ENCODE data around the gene TAP1.

The TAP1 gene

DNA sequence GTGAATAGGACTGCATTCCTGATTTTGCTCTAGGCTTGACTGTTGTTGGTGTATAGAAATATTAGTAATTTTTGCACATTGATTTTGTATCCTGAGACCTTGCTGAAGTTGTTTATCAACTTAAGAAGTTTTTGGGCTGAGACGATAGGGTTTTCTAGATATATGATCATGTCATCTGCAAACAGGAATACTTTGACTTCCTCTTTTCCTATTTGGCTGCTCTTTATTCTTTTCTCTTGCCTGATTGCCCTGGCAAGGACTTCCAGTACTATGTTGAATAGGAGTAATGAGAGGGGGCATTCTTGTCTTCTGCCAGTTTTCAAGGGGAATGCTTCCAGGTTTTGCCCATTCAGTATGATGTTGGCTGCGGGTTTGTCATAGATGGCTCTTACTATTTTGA is 50.1 kb downstream of the TAP1 start:
- TF ChIP-seq, protein P1, sequence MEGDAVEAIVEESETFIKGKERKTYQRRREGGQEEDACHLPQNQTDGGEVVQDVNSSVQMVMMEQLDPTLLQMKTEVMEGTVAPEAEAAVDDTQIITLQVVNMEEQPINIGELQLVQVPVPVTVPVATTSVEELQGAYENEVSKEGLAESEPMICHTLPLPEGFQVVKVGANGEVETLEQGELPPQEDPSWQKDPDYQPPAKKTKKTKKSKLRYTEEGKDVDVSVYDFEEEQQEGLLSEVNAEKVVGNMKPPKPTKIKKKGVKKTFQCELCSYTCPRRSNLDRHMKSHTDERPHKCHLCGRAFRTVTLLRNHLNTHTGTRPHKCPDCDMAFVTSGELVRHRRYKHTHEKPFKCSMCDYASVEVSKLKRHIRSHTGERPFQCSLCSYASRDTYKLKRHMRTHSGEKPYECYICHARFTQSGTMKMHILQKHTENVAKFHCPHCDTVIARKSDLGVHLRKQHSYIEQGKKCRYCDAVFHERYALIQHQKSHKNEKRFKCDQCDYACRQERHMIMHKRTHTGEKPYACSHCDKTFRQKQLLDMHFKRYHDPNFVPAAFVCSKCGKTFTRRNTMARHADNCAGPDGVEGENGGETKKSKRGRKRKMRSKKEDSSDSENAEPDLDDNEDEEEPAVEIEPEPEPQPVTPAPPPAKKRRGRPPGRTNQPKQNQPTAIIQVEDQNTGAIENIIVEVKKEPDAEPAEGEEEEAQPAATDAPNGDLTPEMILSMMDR (IDR thresholded peaks at IDR 0.05; ENCODE audit: low read depth, low read length, poor library complexity, severe bottlenecking), result no peak
- no peak for TF ChIP-seq EZH2phosphoT487 (IDR thresholded peaks at IDR 0.05; ENCODE audit: borderline replicate concordance, low read length)
- H3K4me3 ChIP-seq (ENCODE audit: low read length), result no peak overlapping the region
- H3K27me3 ChIP-seq (ENCODE audit: control insufficient read depth, low read length), result no peaks in the 10 kb centered on the region
- peaks cover 7% of the 10 kb centered on the region for H3K36me3 ChIP-seq (ENCODE audit: control insufficient read depth, low read length)
- no peak overlapping the region for H3K27ac ChIP-seq (ENCODE audit: low read depth, low read length)
- H3K9me2 ChIP-seq (replicated peaks; ENCODE audit: control insufficient read depth, low read length), result no peaks in the 10 kb centered on the region
- H3K4me2 ChIP-seq (ENCODE audit: low read length), result no peak overlapping the region
- no peaks in the 10 kb centered on the region for H3K79me2 ChIP-seq (ENCODE audit: control insufficient read depth, low read length)
- peaks cover 30% of the 10 kb centered on the region for H3K4me1 ChIP-seq (ENCODE audit: control insufficient read depth, low read length)
- peaks cover 2% of the 10 kb centered on the region; the same call in 1 of the 2 replicates for H3K9me3 ChIP-seq (ENCODE audit: control insufficient read depth, insufficient read depth, low read length)
- H4K20me1 ChIP-seq (ENCODE audit: control insufficient read depth, insufficient read depth, low read depth, low read length), result no peaks in the 10 kb centered on the region
- no peaks in the 10 kb centered on the region for H3F3A ChIP-seq (ENCODE audit: control insufficient read depth, insufficient read depth)

DNA sequence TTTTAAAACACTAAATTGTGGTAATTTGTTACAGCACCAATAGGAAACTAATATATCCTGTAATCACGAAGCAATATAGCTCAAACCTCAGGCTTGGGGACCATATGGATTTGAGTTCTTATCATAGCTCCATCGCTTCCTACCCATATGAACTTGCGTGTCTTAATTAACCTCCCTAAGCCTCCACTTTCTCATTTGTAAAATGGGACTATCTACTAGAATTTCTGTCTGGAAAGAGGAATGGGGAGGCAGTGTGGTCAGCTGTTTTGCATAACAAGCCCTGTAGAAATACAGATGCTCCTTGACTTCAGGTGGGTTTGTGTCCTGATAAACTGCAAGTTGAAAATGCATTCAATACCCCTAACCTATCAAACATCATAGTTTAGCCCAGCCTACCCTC is 53.8 kb downstream of the TAP1 start:
- no peaks in the 10 kb centered on the region for H3K9me2 ChIP-seq (replicated peaks; ENCODE audit: control insufficient read depth, low read length)
- H4K20me1 ChIP-seq (ENCODE audit: control insufficient read depth, insufficient read depth, low read depth, low read length), result no peaks in the 10 kb centered on the region
- TF ChIP-seq EZH2phosphoT487 (IDR thresholded peaks at IDR 0.05; ENCODE audit: borderline replicate concordance, low read length), result no peak
- TF ChIP-seq, protein P1 (IDR thresholded peaks at IDR 0.05; ENCODE audit: low read depth, low read length, poor library complexity, severe bottlenecking), result no peak

DNA sequence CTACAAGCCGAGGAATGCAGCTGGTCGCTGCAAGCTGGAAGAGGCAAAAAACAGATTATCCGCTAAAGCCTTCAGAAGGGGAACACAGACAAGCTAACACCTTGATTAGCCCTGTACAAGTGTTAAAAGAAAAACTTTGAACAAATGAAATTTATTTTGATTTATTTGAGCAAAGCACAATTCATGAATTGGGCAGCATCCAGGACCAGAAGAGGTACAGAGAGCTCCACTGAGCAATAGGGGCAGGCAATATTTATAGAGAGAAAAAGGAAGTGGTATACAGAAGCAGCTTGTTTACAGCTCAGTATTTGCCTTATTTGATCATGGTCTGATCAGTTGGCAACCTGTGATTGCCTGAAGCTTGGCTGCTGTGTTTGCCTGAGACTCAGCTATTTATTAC is 54.3 kb downstream of the TAP1 start:
- H3K4me1 ChIP-seq (ENCODE audit: control insufficient read depth, low read length), result peaks cover 54% of the 10 kb centered on the region
- no peaks in the 10 kb centered on the region for H4K20me1 ChIP-seq (ENCODE audit: control insufficient read depth, insufficient read depth, low read depth, low read length)
- peak overlapping the region; percentile 54 for H3K27ac ChIP-seq (ENCODE audit: low read depth, low read length)
- no peaks in the 10 kb centered on the region for H3K36me3 ChIP-seq (ENCODE audit: control insufficient read depth, low read length)
- TF ChIP-seq EZH2phosphoT487 (IDR thresholded peaks at IDR 0.05; ENCODE audit: borderline replicate concordance, low read length), result no peak
- TF ChIP-seq, protein P1 (IDR thresholded peaks at IDR 0.05; ENCODE audit: low read depth, low read length, poor library complexity, severe bottlenecking), result no peak
- no peaks in the 10 kb centered on the region for H3K79me2 ChIP-seq (ENCODE audit: control insufficient read depth, low read length)
- peak overlapping the region; percentile 49 for H3K4me2 ChIP-seq (ENCODE audit: low read length)
- H3K4me3 ChIP-seq (ENCODE audit: low read length), result peak overlapping the region; percentile 42
- H3F3A ChIP-seq (ENCODE audit: control insufficient read depth, insufficient read depth), result no peaks in the 10 kb centered on the region
- peaks cover 5% of the 10 kb centered on the region; the same call in 1 of the 2 replicates for H3K9me3 ChIP-seq (ENCODE audit: control insufficient read depth, insufficient read depth, low read length)
- H3K9me2 ChIP-seq (replicated peaks; ENCODE audit: control insufficient read depth, low read length), result no peaks in the 10 kb centered on the region
- no peaks in the 10 kb centered on the region for H3K27me3 ChIP-seq (ENCODE audit: control insufficient read depth, low read length)

More for the DNA sequence above, 53.8 kb downstream of the TAP1 start:
- no peaks in the 10 kb centered on the region for H3K79me2 ChIP-seq (ENCODE audit: control insufficient read depth, low read length)
- H3F3A ChIP-seq (ENCODE audit: control insufficient read depth, insufficient read depth), result no peaks in the 10 kb centered on the region
- peak overlapping the region; percentile 54 for H3K27ac ChIP-seq (ENCODE audit: low read depth, low read length)
- H3K4me2 ChIP-seq (ENCODE audit: low read length), result peak overlapping the region; percentile 49
- peaks cover 49% of the 10 kb centered on the region for H3K4me1 ChIP-seq (ENCODE audit: control insufficient read depth, low read length)
- H3K36me3 ChIP-seq (ENCODE audit: control insufficient read depth, low read length), result no peaks in the 10 kb centered on the region
- no peaks in the 10 kb centered on the region for H3K27me3 ChIP-seq (ENCODE audit: control insufficient read depth, low read length)
- H3K9me3 ChIP-seq (ENCODE audit: control insufficient read depth, insufficient read depth, low read length), result peaks cover 5% of the 10 kb centered on the region; the same call in 1 of the 2 replicates
- peak overlapping the region; percentile 42 for H3K4me3 ChIP-seq (ENCODE audit: low read length)
